Activated T-cell treated with anti-CD3 and anti-CD28 coated beads, Interleukin-2, amount 50 U/mL, for 1 hour (primary cell): Measurements from ENCODE around the gene HOXC11.

ENCODE experiments used
- DNase-seq: peaks from one replicate; pipeline ENCODE4 v3.0.0-alpha.2; 2020

HOXC11 gene

DNA sequence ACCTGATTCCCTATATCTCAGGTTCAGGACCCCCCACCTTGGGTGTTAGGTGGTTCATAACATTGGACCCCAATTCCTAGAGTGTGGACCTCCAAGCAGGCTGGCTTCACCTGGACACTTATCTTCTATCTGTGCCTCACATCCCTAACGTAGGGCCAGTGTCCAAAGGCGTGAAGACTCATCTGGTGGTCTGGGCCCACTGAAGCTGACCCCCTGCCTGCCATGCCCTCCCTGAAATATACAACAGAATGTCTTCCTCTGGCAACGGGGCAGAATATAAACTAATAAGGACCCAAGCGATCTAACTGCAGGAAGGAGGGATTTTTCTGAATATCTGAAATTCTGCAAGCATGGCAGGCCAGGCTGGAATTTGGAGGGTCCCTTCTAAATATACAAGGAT lies 28.7 kb upstream of the HOXC11 start:
- no peak for DNase-seq

DNA sequence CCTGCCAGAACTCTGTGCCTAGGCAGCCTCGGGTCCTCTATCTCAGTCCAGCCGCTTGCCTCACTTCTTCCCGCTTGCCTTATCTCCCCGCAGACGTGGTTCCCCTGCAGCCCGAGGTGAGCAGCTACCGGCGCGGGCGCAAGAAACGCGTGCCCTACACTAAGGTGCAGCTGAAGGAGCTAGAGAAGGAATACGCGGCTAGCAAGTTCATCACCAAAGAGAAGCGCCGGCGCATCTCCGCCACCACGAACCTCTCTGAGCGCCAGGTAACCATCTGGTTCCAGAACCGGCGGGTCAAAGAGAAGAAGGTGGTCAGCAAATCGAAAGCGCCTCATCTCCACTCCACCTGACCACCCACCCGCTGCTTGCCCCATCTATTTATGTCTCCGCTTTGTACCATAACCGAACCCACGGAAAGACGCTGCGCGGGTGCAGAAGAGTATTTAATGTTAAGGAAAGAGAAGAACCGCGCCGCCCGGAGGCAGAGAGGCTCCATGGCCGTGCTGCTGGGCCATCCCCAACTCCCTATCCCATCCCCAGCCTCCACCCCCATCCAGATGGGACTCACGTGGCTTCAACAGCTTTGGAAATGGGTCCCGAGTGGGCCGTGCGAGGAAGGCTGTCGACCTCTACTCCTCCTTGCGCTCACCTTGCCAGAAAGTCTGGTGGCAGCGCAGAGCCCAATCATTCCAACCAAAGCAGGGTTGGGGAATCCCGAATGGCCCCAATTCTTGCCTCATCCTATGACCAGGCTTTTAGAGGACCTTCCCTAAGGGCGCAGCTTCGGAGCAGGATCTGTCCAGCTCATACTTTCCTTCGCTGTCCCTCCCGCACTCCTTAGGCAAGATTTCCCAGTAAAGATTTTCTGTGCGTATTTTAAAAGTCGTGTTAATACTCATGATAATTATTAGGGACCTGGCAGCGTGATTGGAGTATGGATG lies 27.7 kb upstream of the HOXC11 start:
- DNase-seq = no peak

DNA sequence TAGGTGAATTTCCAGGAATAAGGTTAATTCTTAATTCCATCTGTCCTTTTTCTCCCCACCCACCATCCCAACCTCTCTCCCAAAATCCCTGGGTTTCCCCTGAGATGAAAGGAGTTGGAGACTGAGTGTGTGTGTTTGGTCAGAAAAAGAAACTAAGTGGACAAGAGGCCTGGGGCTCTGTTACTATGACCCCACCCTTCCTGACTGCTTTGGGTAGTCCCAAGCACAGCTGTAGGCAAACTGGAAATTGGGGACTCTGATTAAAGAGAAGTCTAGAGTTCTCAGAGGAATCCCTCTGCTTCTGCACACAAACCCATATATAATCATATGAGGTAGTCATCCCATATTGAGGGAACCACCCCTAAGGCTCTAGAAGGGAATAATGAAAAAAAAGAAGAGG lies 25.2 kb upstream of the HOXC11 start:
- DNase-seq = no peak

DNA sequence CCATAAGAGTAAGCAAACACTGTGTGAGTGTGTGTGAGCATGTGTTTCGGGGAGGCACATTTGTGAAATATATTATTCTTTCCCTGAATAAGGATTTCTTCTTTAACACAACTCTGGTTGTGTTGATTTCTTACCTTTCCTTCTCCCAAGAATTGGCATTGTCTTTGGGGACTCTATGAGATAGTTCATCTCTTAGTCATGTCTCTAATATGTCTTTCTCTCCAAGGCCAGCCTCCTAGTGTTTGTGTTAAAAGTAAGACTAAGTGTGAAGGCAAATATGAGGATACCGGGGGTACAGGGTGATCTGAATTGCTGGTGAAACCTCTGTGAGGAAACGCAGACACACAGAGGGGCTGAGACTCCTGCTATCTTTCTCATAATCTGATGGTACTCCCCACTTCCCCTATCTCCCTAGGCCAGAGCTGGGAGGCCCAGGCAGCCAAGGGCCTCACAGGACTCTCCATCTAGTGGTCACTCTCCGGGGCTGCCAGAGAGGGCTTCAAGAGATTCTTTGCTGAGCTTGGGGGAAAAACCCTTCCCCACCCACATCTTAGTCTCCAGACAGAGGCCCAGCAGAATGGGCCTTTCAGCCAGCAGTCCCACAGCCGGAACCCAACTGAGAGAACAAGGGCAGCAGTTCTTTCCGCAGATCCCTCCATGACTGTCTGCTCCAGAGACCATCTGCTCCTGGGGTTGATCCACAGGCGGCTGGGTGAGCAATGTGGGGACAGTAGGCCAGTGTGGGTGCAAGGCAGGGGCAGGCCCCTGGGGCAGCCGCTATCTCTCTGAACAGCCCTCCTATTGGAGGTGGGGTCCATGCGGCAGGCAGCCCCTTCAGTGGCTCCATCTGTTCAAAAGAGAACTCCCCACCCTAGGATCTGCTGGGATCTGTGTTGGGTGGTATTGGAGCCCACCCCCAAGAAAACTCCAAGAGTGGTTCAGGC lies 24.0 kb upstream of the HOXC11 start:
- no peak for DNase-seq

DNA sequence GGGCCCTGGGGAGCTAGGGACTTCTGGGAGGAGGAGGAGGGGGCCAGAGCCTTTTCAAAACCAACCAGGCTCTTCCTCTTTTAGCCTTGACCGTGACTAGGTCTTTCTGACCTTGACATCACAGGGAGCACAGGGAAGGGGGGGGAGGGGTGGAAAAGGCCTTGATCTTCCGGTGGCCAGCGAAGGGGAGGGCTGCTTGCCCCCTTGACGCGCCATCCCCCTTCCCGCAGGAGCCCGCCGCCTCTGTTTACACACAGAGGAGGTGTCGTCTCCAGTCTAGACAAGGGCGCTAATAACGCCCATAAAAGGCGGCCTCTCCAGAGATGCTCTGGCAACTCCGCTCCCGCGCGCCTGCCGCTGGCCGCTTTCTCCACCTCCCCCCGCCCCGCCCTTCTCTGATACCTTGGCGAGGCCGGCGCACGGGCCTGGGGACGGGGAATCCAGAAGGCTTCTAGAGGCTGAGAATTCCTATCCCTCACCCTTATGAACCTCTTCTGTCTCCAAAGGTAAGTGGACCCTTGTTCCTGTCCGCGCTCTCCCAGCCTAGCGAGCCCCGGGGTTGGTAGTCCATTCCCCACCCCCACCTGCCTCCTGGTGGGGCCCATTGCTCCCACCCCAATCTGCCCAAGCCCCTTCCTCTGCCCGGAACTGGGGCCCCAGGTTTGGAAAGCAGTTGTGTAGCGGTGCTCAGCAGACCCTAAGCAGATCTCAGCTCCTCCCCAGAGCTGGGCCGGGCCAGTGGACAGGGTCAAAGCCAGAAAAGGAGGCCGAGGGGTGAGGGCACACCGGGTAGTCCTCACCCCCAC lies 23.1 kb upstream of the HOXC11 start:
- no peak for DNase-seq

DNA sequence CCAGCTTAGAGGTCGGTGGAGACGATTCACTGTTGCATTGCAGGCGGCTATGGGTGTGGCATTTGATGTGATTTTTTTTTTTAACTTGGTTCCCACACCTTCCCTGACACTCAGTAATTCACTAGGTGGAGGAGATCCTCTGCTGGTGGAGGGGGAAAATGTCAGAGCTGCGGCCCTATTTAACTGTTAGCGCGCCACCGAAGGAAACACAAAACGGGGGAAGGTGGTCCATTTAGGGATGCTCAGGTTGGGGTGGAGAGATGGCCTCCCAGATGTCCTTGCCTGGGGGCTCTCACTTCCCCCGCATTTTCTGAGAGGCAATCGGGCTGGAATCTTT lies 22.5 kb upstream of the HOXC11 start:
- no peak for DNase-seq

DNA sequence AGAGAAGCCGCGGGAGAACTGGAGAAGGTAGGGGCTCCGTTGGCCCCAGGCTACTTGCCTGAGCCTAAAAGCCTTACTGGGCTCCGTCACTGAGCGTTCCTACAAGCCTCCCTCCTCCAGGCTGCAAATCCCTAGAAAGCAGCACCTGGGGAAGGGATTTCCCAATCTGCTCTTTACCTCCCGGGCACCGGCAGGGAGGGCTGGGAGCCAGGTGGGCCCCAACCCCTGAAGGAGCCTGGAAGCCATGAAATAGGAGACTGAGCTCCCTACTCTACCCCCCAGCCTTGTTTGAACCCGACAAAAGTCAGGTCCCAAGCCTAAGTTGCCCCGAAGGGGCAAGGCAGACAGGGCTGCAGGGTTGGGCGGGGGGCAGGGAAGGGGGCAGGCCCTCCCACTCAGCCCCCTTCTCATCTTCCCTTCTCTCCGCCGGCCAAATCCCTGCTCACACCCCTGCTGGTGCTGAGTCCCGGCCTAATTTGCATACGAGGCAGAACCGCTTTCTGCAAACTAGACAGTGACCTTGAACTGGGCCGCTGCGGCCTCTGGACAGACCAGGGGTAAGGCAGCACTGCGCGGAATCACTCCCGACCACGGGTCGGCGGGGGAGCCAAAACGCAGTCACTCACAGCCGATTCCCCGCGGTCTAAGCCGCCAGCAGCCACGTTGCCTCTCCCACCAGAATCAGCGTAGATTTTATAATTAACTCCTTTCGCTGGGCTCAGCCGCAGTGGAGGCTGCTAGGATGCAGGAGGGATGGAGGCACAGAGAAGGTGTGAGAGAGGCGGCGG lies 21.9 kb upstream of the HOXC11 start:
- no peak for DNase-seq

DNA sequence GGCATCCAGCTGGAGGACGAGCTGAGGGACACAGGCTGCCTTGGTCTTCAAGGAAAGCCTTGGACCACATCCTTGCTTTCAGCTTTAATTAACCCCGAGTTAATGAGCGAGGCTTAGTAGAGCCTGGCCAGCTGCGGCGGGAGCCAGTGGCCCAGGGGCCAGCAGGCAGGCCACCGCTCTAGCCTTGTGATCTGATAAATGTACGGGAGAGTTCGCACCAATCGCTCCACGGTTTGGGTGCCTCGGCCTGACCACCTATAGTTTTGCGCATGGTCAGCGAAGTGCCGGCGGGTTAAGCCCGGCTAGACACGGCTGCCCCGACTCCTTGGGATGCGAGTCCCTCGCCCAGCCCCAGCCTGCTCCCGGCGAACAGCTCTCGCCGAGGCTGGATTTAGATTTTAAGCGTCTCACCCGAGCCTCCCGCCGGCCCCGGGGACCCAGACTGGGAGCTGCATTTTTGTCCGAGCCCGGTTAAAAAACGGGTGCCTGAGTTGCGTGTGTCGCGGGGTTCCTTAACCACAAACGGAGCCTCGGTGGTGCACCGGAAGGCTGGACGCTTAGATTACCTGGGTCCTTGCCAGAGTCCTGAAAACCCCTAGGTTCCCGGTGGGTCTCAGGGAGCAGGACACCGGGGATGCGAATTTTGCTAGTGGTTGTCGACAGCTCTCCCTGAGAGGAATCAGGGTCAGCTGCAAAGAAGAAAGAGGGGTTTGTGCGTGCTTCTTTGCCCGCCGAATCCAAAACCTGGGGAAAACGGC lies 21.2 kb upstream of the HOXC11 start:
- no peak for DNase-seq

DNA sequence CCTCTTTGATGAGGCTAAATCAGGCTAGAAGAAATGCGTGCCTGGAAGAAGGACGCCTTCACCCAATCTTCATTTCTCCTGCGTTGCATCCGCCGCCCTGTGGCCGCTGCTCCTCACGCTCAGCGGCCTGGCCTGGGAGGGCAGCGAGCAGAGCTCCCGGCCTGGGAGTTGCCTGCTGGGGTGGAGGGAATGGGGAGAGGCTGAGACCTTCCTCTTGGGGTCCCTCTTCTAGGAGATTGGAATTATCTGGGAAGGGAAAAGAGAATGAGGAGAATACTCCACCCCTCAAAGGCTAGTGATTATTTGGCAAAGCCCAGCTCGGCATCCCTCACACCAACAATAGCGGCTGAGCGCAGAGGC lies 20.6 kb upstream of the HOXC11 start:
- no peak for DNase-seq

DNA sequence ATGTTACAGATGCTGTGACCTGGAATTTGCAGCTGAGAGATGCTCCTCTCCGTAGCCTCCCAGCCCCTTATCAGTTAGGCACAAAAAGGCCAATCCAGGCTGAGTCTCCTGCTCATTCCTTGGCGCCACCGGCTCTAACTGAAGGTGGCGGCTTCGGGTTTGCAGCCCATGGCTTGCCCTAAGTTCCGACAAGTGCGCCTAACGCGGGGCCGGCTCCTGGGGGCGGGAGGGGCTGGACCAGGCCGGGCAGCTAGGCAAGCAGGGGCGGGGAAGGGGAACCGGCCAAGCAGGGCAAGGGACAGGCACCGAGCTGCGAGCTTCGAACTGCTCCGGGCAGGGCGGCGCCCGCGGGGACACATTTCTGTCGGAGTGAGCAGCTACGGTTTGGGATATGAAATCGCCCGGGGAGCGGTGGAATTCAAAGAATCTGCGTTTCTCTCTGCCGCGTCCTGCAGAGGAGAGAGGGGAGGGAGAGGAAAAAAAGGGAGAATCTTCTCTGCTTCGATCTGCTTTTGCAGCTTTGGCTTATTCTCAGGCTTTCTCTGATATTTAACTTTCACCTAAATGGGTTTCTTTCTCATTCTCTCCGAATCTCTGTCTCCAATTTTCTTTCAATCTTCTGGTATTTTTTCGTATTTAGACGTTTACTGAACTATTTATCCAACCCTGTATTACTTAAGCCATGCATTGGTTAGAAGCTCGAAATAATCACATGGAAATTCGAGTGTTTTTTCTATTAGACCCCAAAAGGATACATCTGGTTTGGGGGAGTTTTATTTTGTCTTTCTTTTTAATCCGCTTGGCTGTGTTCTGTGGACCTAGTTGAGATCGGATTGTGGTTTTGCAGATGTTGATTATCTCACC lies 19.8 kb upstream of the HOXC11 start:
- DNase-seq = no peak

DNA sequence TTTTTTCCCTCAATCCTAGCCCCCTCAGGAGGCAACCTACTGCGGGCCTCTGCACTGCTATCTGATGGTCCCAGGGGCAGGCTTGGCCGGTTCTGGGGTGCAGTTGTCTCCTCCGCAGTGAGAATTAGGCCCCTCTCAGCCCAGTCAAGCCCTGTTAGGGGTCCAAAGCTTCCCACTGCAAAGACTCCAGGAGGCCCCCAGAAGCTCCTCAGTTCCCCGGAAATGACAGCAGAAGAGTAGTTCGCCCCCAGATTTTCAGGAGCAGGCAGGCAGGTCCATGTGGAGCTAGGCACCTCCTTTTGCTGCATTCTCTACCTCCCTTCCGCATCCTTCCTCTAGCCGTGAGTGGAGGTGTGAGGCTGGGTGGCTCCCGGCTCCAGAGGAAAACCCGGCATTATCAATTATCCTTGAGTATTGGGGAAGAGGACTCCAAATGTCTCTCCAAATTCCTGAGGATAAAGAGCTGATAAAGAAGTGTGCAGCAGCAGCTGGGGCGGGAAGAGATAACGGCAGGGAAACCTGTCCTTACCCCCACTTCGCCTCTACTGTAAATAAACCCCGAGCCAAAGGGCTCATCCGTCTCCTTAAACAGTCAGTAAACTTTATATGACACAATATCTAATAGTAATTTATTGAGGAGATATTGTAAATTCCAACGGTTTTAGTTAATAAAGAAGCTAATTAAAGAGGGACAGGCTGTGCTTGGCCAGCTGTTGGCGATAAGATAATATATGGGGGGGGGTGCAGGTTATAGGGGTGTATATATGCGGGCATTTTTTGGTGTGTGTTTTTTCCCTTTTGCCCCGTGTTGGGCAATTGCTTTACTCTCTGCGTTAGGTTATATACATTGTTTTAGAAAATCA lies 18.9 kb upstream of the HOXC11 start:
- DNase-seq = no peak

DNA sequence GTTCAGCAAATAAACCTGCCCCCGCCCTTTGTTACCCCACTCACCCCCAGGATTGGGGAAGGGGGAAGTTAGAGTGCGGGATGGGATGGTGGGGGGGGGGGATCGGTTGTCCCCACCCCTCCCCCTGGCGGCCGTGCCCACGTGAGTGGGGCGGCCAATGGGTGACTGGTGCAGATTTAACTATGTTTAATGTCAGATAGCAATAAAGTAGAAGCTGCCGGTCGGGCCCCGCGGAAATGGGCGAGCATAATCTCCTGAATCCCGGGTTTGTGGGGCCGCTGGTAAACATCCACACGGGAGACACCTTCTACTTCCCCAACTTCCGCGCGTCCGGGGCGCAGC lies 18.3 kb upstream of the HOXC11 start, which contains the start of gene HOXC12:
Gene HOXC12 (plus strand): TSS at position 210 of the 342 bp plus-strand sequence. CDS start 27 bp downstream, at position 237.
- DNase-seq = no peak

DNA sequence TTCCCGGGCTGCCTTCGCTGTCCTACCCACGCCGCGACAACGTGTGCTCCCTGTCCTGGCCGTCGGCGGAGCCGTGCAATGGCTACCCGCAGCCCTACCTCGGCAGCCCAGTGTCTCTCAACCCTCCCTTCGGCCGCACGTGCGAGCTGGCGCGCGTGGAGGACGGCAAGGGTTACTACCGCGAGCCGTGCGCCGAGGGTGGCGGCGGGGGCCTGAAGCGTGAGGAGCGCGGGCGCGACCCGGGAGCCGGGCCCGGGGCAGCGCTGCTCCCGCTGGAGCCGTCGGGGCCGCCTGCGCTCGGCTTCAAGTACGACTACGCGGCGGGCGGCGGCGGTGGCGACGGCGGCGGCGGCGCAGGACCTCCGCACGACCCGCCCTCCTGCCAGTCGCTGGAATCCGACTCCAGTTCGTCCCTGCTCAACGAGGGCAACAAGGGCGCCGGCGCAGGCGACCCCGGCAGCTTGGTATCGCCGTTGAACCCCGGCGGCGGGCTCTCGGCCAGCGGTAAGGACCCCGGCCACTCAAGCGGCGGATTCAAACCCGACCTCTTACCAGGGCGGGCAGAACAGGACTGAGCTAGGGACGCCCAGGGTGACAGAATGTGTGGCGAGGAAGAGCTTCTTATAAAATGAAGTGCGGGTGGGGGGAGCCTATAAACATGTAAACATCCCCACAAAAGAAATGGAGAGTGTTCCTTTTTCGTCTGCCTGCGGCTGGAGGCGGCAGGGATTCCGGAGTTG lies 17.7 kb upstream of the HOXC11 start:
- DNase-seq = no peak

DNA sequence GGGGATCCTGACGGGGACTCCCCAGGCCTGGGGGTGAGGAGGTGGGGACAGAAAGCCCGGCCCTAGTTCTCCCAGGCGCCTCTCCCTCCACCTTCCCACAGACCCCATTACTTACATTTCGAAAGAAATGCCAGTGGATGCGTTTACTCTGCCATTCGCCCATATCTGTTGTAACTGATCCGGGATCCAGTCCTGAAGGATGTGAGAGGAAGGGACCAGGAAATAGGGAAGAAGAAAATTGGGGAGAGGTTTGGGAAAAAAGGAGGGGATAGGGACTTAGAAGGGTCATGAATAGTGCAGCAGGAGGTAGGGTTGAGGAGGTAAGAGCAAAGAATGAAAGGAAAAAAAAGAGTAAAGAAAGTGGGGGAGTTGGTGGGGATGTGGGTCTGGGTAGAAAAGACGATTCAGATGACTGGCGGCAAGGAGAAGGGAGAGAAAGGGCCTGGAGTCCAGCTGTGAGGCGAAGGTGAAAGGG lies 17.1 kb upstream of the HOXC11 start:
- no peak for DNase-seq

DNA sequence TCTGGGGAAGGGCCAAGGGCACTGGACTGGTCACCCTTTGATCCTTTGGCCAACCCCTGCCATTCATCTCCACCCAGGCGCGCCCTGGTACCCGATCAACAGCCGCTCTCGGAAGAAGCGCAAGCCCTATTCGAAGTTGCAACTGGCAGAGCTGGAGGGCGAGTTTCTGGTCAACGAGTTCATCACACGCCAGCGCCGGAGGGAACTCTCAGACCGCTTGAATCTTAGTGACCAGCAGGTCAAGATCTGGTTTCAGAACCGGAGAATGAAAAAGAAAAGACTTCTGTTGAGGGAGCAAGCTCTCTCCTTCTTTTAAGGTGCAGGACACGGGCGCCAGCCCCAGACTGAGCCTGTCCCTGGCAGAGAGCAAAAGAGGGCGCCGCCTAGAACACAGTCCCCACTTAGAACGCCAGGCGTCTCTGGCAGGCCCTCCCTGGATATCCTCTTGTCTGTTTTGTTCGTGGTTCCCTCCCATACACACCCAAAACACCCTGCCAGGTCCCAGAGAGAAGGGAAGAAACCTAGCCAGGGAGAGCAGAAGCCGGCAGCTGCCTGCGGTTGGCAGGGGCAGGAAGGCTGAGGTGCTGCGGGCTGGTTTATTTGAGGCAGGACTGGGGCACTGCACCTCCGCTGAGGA lies 16.6 kb upstream of the HOXC11 start:
- DNase-seq = no peak

DNA sequence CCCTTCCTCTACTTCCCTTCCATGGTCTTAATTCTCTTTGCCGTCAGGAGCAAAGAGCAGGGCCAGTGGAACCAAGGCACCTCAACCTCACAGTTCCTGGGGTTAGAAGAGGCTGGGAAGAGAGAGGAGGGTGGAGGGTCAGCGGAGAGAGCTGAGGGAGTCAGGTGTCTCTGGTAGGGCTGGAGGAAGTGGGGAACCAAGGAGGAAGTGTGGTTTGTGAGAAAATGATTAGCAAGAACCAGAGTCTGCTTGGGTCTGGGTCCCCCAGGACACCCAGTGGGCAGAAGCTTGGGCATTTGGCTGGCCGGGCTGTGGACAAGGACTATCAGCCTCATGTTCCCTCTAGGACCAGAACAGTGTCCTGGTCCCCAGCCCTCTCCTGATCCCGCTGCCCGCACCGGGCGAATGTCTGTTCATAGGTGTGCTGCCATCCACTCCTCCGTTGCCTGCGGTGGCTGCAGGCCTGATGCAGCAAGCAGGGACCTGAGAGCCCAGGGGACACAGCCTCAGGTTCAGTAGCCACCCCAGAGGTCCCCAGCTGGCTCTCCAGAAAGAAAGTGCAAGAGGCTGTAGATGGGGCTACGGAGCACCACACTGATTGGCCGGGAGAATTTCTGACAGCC lies 15.9 kb upstream of the HOXC11 start:
- no peak for DNase-seq

DNA sequence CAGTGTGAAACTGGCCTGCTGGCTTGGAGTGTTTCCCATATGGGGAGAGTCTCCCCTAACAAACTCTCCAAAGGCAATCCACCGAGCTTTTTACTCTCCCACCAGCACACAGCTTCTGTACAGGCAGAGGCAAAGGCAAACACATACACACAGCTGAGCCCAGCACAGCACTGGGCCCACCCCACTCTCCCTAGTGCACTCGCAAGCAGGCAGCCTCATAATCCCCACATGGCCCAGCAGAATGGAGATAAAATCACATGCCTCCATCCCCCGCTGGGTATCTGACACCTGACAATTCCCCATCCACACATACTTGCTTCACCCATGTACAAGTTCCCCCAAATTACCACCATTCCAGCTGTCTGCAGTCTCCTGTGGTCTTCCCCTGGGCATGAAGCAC lies 14.8 kb upstream of the HOXC11 start:
- DNase-seq = no peak

DNA sequence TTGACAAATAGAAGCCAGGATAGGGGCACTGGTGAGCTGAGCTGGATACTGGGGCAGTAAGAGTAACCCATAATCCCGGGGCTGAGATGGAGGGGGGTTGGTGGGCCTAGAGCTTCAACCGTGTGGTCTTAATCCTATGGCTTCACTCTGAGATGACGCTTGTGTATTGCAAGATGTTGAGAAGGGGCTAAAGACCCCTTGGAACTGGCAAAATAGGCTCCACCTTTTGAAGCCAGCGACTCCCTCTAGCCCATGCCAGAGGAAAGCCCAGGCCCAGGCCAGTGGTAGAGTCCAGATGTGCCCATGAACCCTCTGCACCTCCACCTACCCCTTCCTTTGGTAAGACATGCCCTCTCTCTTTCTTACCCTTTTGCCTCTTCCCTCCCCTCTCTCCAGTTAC lies 13.6 kb upstream of the HOXC11 start:
- DNase-seq = no peak
